Activated CD8-positive, alpha-beta T cell treated with anti-CD3 and anti-CD28 coated beads for 36 hours (primary cell): Measurements from ENCODE around the gene GREB1L. TPM values are rescaled to one million over a fixed set of nuclear protein-coding genes. Genes with fewer than 3 reads are reported as not detected.

Experiments
- ATAC-seq: fragments of 200-7000 bp; cut with Tn5 transposase; one replicate; pipeline ENCODE4 v1.10.0; 2021; ENCODE audit warnings: mild to moderate bottlenecking, moderate library complexity
- CTCF ChIA-PET: fragments of 350-600 bp; sonication (Branson Sonifier 250); formaldehyde crosslinking; loops from one replicate; lab custom pipeline; 2021; ENCODE audit warnings: antibody characterized with exemption; lab: Charles Lee
- POLR2A ChIA-PET: fragments of 350-600 bp; sonication (Branson Sonifier 250); formaldehyde crosslinking; loops from one replicate; lab custom pipeline; 2021; ENCODE audit warnings: antibody characterized with exemption; lab: Charles Lee
- DNase-seq: peaks from one replicate; pipeline ENCODE4 v3.0.0-alpha.2; 2020
- H3K27ac Mint-ChIP-seq: one replicate; pipeline ENCODE4 v1.8.0; 2021; ENCODE audit warnings: mild to moderate bottlenecking, mixed read lengths
- H3K27me3 Mint-ChIP-seq: one replicate; pipeline ENCODE4 v1.8.0; 2021; ENCODE audit warnings: mixed read lengths
- H3K36me3 Mint-ChIP-seq: one replicate; pipeline ENCODE4 v1.8.0; 2021; ENCODE audit warnings: low read depth, mixed read lengths
- H3K4me1 Mint-ChIP-seq: one replicate; pipeline ENCODE4 v1.8.0; 2021; ENCODE audit warnings: low read depth, mixed read lengths
- H3K4me3 Mint-ChIP-seq: one replicate; pipeline ENCODE4 v1.8.0; 2021; ENCODE audit warnings: mild to moderate bottlenecking, moderate library complexity, mixed read lengths
- H3K9me3 Mint-ChIP-seq: one replicate; pipeline ENCODE4 v1.8.0; 2021; ENCODE audit warnings: mixed read lengths
- intact Hi-C: fragments of 100-400 bp; cut with micrococcal nuclease; formaldehyde crosslinking; loops from one replicate; pipeline ENCODE4 v1.10.0; 2022
- total RNA-seq, 2 experiments: library from RNA; stranded (reverse); gene quantifications; one replicate each; pipeline ENCODE4 v1.2.3, GENCODE V29; 2021
- TF ChIP-seq, protein P1 (sequence below): fragments of 200-600 bp; IDR thresholded peaks from one replicate; pipeline ENCODE4 v1.8.0; 2022; ENCODE audit warnings: antibody characterized with exemption, mild to moderate bottlenecking

GREB1L gene
- total RNA-seq, 2 experiments from 2014 or later: not detected

DNA sequence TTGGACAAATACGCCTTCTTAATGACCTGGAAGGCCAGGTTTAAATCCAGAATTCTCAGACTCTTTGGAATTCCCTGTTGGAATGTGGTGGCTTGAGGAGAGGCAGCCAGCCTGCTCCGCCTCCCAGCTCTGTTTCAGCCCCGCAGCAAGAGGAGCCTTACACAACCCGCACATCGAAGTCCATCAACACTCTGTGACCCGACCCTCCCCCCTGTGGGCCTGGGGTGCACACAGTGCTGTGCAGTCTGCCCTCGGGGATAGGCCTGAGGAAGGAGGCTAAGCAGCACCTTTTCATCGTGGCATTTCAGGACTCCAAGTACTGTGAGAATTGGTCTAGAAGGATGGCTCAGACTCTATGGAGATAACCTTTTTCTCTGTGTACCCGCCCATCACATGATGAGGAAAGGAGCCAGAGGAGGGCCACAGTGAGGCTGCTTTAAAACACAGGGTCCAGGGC is 73.7 kb downstream of the GREB1L start:
- intact Hi-C loops: no loop called here
- POLR2A ChIA-PET: no interaction called here
- no peak overlapping the region for H3K27ac Mint-ChIP-seq

DNA sequence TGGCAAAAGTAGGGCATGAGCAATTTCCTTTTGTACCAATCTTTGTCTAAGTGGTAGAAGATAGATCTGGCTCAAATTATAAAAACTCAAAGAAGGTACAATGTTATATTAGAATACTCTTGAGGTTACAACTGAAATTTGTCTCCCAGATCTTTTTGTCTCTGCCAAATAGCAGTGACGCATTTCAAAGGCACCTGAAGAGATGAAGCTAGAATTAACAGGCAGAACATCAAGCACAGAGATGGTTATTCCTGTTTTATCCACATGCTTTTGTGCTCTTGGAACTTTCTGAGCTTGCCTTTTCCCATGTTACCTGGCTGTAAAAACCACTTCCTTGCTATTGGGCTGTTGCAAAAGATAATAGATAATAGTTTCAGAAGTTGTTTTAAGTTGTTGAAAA is 74.3 kb downstream of the GREB1L start:
- Mint-ChIP-seq H3K36me3 (no peaks in the 10 kb centered on the region), H3K27ac (no peak overlapping the region), H3K9me3 (no peaks in the 10 kb centered on the region), H3K4me1 (no peaks in the 10 kb centered on the region), H3K27me3 (peaks cover 2% of the 10 kb centered on the region), H3K4me3 (no peak overlapping the region)
- CTCF ChIA-PET: no interaction called here
- intact Hi-C loops: no loop called here
- POLR2A ChIA-PET: interaction anchor here (0.7 kb wide), 1 partner anchor 49 kb away, joined by 3 read pairs; no protein-coding TSS in a partner anchor
- no peak for DNase-seq
- no peak for ATAC-seq
- TF ChIP-seq, protein P1, sequence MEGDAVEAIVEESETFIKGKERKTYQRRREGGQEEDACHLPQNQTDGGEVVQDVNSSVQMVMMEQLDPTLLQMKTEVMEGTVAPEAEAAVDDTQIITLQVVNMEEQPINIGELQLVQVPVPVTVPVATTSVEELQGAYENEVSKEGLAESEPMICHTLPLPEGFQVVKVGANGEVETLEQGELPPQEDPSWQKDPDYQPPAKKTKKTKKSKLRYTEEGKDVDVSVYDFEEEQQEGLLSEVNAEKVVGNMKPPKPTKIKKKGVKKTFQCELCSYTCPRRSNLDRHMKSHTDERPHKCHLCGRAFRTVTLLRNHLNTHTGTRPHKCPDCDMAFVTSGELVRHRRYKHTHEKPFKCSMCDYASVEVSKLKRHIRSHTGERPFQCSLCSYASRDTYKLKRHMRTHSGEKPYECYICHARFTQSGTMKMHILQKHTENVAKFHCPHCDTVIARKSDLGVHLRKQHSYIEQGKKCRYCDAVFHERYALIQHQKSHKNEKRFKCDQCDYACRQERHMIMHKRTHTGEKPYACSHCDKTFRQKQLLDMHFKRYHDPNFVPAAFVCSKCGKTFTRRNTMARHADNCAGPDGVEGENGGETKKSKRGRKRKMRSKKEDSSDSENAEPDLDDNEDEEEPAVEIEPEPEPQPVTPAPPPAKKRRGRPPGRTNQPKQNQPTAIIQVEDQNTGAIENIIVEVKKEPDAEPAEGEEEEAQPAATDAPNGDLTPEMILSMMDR: no peak

More for the DNA sequence above, 73.7 kb downstream of the GREB1L start:
- H3K27me3 Mint-ChIP-seq: peaks cover 2% of the 10 kb centered on the region
- CTCF ChIA-PET: no interaction called here
- TF ChIP-seq, protein P1: no peak
- no peaks in the 10 kb centered on the region for H3K9me3 Mint-ChIP-seq
- no peaks in the 10 kb centered on the region for H3K36me3 Mint-ChIP-seq
- H3K4me3 Mint-ChIP-seq: no peak overlapping the region
- H3K4me1 Mint-ChIP-seq: no peaks in the 10 kb centered on the region
- no peak for ATAC-seq
- no peak for DNase-seq

DNA sequence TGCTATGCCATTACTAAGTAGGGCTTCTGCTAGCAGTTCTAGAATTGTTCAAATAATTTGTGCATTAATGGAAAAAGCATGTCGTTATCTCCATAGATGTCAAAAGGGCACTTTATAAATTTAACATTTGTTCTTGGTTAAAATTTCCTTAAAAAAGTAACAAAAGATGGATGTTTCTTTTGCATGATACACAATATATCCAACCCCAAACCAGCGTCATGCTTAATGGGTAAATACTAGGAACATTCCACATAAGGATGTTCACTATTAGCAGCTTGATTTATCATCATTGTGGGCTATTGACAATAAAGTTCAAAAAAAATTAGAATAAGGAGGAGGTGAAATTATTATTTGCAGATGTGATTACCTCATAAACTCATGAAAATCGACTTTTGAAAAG is 79.7 kb downstream of the GREB1L start:
- Mint-ChIP-seq H3K27me3 (peaks cover 6% of the 10 kb centered on the region), H3K27ac (no peak overlapping the region), H3K4me3 (no peak overlapping the region), H3K4me1 (no peaks in the 10 kb centered on the region), H3K9me3 (no peaks in the 10 kb centered on the region), H3K36me3 (no peaks in the 10 kb centered on the region)
- ChIA-PET POLR2A (no interaction called here), CTCF (no interaction called here)
- intact Hi-C loops: no loop called here
- DNase-seq (no peak), ATAC-seq (no peak)
- TF ChIP-seq, protein P1: no peak

DNA sequence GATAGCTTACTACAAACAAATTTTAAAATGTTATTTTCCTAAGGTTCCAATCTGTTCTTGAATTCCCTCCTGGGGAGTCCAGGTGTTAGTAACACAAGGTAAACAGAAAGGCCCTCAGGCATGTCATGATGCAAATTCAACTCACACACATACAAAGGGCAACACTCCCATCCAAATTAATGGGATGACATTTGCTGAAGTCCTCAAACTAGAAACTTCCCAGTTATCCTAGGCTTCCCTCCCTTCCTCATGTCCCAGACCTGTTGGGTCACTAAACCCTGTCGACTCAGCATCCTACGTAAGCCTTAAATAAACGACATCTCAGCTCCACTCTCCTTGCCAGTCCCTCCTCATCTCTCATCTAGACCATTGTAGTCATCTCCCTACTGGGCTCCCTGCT is 85.1 kb downstream of the GREB1L start:
- Mint-ChIP-seq H3K27me3 (peaks cover 6% of the 10 kb centered on the region), H3K27ac (no peak overlapping the region), H3K4me3 (no peak overlapping the region), H3K9me3 (no peaks in the 10 kb centered on the region), H3K36me3 (no peaks in the 10 kb centered on the region), H3K4me1 (no peaks in the 10 kb centered on the region)
- no peak for ATAC-seq
- intact Hi-C loops: no loop called here
- POLR2A ChIA-PET: no interaction called here
- TF ChIP-seq, protein P1: no peak
- DNase-seq: no peak
- CTCF ChIA-PET: no interaction called here

DNA sequence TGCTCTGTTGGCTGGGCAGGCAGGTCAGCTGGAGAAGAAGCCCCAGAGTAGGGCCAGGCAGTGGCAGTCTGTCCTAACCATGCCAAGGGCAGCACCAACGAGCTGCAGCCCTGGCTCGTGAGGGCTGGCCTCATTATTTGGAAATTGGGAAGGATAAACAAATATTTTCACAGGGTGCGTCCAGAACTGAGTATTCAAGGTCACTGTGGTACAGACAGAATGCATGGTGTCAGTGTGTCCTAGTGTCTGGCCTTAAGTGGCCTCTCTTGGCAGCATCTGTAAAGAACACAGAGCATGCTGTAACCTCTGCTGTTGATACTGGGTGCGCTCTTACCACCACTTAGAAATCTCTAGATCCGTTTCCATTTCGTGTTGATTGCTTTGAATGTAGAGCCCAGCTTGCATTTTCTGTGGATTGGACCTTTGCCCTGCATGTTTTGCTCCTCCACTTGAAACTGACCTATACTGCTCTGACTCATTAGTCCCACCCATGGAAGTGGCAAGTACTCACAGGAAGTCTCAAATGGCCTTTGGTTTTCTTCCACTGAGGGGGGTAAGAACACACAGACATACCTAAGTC is 88.2 kb downstream of the GREB1L start:
- H3K4me3 Mint-ChIP-seq: no peak overlapping the region
- ATAC-seq: no peak
- H3K27me3 Mint-ChIP-seq: no peaks in the 10 kb centered on the region
- no peaks in the 10 kb centered on the region for H3K4me1 Mint-ChIP-seq
- TF ChIP-seq, protein P1: no peak
- H3K9me3 Mint-ChIP-seq: no peaks in the 10 kb centered on the region
- CTCF ChIA-PET: no interaction called here
- no peak overlapping the region for H3K27ac Mint-ChIP-seq
- POLR2A ChIA-PET: no interaction called here
- no peak for DNase-seq
- no peaks in the 10 kb centered on the region for H3K36me3 Mint-ChIP-seq
- intact Hi-C loops: no loop called here
